GM18870 (cell line): ENCODE measurements around the gene SLC37A1.

ENCODE experiments used
- ATAC-seq: cut with Tn5 transposase; IDR thresholded peaks from one replicate; pipeline ENCODE4 v1.9.1; 2021; ENCODE audit warnings: moderate library complexity; ENCODE audit not compliant: unreplicated experiment

Gene SLC37A1

GRCh38 chr21:42505090-42505726 is 8.4 kb upstream of the SLC37A1 start:
- peak; percentile 89 for ATAC-seq

GRCh38 chr21:42507418-42507817 is 6.2 kb upstream of the SLC37A1 start:
- no peak for ATAC-seq

- ATAC-seq = no peak
Measured at GRCh38 chr21:42508371-42508770, 5.3 kb upstream of the SLC37A1 start.

GRCh38 chr21:42509244-42509643 is 4.4 kb upstream of the SLC37A1 start:
- ATAC-seq = no peak

- no peak for ATAC-seq
Measured at GRCh38 chr21:42512346-42513034, 1.2 kb upstream of the SLC37A1 start.

GRCh38 chr21:42513985-42514882 is 582 bp downstream of the SLC37A1 start:
- no peak for ATAC-seq

GRCh38 chr21:42514883-42515228 is 1.2 kb downstream of the SLC37A1 start:
- ATAC-seq = no peak

GRCh38 chr21:42515708-42516502 is 2.3 kb downstream of the SLC37A1 start:
- no peak for ATAC-seq

GRCh38 chr21:42518215-42518614 is 4.6 kb downstream of the SLC37A1 start:
- ATAC-seq = no peak

- ATAC-seq = no peak
Measured at GRCh38 chr21:42518626-42519025, 5.0 kb downstream of the SLC37A1 start.

- ATAC-seq = no peak
Measured at GRCh38 chr21:42520628-42521253, 7.1 kb downstream of the SLC37A1 start.

- ATAC-seq = no peak
Measured at GRCh38 chr21:42521384-42521783, 7.7 kb downstream of the SLC37A1 start.

- no peak for ATAC-seq
Measured at GRCh38 chr21:42521805-42522204, 8.2 kb downstream of the SLC37A1 start.

GRCh38 chr21:42522271-42522670 is 8.6 kb downstream of the SLC37A1 start:
- ATAC-seq = no peak

GRCh38 chr21:42522771-42523170 is 9.1 kb downstream of the SLC37A1 start:
- ATAC-seq = no peak

- ATAC-seq = no peak
Measured at GRCh38 chr21:42523211-42523610, 9.6 kb downstream of the SLC37A1 start.

GRCh38 chr21:42523941-42524340 is 10.3 kb downstream of the SLC37A1 start:
- no peak for ATAC-seq

- ATAC-seq = peak; percentile 56
Measured at GRCh38 chr21:42524341-42525028, 10.8 kb downstream of the SLC37A1 start.

- no peak for ATAC-seq
Measured at GRCh38 chr21:42525029-42525581, 11.5 kb downstream of the SLC37A1 start.
